ENCODE data around the gene KRT15. TPM values are rescaled to one million over a fixed set of nuclear protein-coding genes. Genes with fewer than 3 reads are reported as not detected.
A peak's percentile ranks its signal among the peaks of the same experiment; 100 is the strongest.
"Not testable (repeated sequence)": the region's sequence is repeated elsewhere in the genome, so short reads cannot be mapped to it uniquely, and the experiment has no call there.

KRT15 gene
- total RNA-seq, 2 donors from 2014 or later = not detected

GRCh38 chr17:41547921-41548843 lies 29.5 kb upstream of the KRT15 start:
- H3K27ac Mint-ChIP-seq = peak overlapping the region in 1 of 2 donors; percentile 16

GRCh38 chr17:41547378-41547841 lies 28.7 kb upstream of the KRT15 start:
- Mint-ChIP-seq H3K9me3 (peaks cover 0 to 9% of the 10 kb centered on the region in 2 donors), H3K27ac (peak overlapping the region in 1 of 2 donors; percentile 16), H3K36me3 (peaks cover 0 to 16% of the 10 kb centered on the region in 2 donors)
- DNase-seq (ENCODE audit: low spot score in 2 of 2) (no peak), ATAC-seq (no peak)

More at GRCh38 chr17:41547921-41548843, 29.5 kb upstream of the KRT15 start:
- ATAC-seq = peak; percentile 84 to 91
- peak; percentile 64 to 77 for DNase-seq (ENCODE audit: low spot score in 2 of 2)
- Mint-ChIP-seq H3K36me3 (peaks cover 0 to 16% of the 10 kb centered on the region in 2 donors), H3K9me3 (peaks cover 0 to 9% of the 10 kb centered on the region in 2 donors)

GRCh38 chr17:41546819-41547218 lies 28.1 kb upstream of the KRT15 start:
- DNase-seq (ENCODE audit: low spot score in 2 of 2) (no peak), ATAC-seq (no peak)
- H3K36me3 Mint-ChIP-seq = peaks cover 0 to 16% of the 10 kb centered on the region in 2 donors

GRCh38 chr17:41545829-41546410 lies 27.2 kb upstream of the KRT15 start:
- ATAC-seq = no peak
- Mint-ChIP-seq H3K27ac (no peak overlapping the region), H3K36me3 (peaks cover 0 to 16% of the 10 kb centered on the region in 2 donors), H3K9me3 (peaks cover 0 to 9% of the 10 kb centered on the region in 2 donors)
- DNase-seq (ENCODE audit: low spot score in 2 of 2) = no peak

More at GRCh38 chr17:41546819-41547218, 28.1 kb upstream of the KRT15 start:
- Mint-ChIP-seq H3K9me3 (peaks cover 0 to 9% of the 10 kb centered on the region in 2 donors), H3K27ac (peak overlapping the region in 1 of 2 donors; percentile 16)

GRCh38 chr17:41544935-41545334 lies 26.2 kb upstream of the KRT15 start:
- ATAC-seq = no peak
- H3K27ac Mint-ChIP-seq = no peak overlapping the region
- peaks cover 0 to 16% of the 10 kb centered on the region in 2 donors for H3K36me3 Mint-ChIP-seq
- DNase-seq (ENCODE audit: low spot score in 2 of 2) = no peak
- peaks cover 0 to 9% of the 10 kb centered on the region in 2 donors for H3K9me3 Mint-ChIP-seq

GRCh38 chr17:41544491-41544892 lies 25.8 kb upstream of the KRT15 start:
- H3K27ac Mint-ChIP-seq = no peak overlapping the region
- ATAC-seq = no peak
- DNase-seq (ENCODE audit: low spot score in 2 of 2) = no peak
- peaks cover 0 to 16% of the 10 kb centered on the region in 2 donors for H3K36me3 Mint-ChIP-seq
- peaks cover 0 to 9% of the 10 kb centered on the region in 2 donors for H3K9me3 Mint-ChIP-seq

GRCh38 chr17:41542786-41543185 lies 24.1 kb upstream of the KRT15 start:
- ATAC-seq; H3K9me3 Mint-ChIP-seq; H3K27ac Mint-ChIP-seq; DNase-seq (ENCODE audit: low spot score in 2 of 2): not testable (repeated sequence)
- H3K36me3 Mint-ChIP-seq = peaks cover 0 to 16% of the 10 kb centered on the region in 2 donors

- peaks cover 0 to 12% of the 10 kb centered on the region in 2 donors for H3K36me3 Mint-ChIP-seq
- DNase-seq (ENCODE audit: low spot score in 2 of 2) (no peak), ATAC-seq (no peak)
- no peak overlapping the region for H3K27ac Mint-ChIP-seq
- peaks cover 0 to 6% of the 10 kb centered on the region in 2 donors for H3K9me3 Mint-ChIP-seq
Measured at GRCh38 chr17:41542357-41542756, 23.7 kb upstream of the KRT15 start.

GRCh38 chr17:41540921-41541625 lies 22.4 kb upstream of the KRT15 start:
- Mint-ChIP-seq H3K9me3 (no peaks in the 10 kb centered on the region), H3K27ac (no peak overlapping the region), H3K36me3 (no peaks in the 10 kb centered on the region)
- ATAC-seq = no peak
- DNase-seq (ENCODE audit: low spot score in 2 of 2) = no peak

GRCh38 chr17:41539979-41540701 lies 21.4 kb upstream of the KRT15 start:
- no peak overlapping the region for H3K27ac Mint-ChIP-seq
- no peaks in the 10 kb centered on the region for H3K9me3 Mint-ChIP-seq
- ATAC-seq = no peak
- no peaks in the 10 kb centered on the region for H3K36me3 Mint-ChIP-seq
- DNase-seq (ENCODE audit: low spot score in 2 of 2) = no peak

- no peaks in the 10 kb centered on the region for H3K36me3 Mint-ChIP-seq
- DNase-seq (ENCODE audit: low spot score in 2 of 2) (no peak), ATAC-seq (no peak)
- H3K27ac Mint-ChIP-seq = no peak overlapping the region
- no peaks in the 10 kb centered on the region for H3K9me3 Mint-ChIP-seq
Measured at GRCh38 chr17:41539071-41539492, 20.4 kb upstream of the KRT15 start.

GRCh38 chr17:41538565-41538991 lies 19.9 kb upstream of the KRT15 start:
- ATAC-seq (no peak), DNase-seq (ENCODE audit: low spot score in 2 of 2) (no peak)
- Mint-ChIP-seq H3K36me3 (no peaks in the 10 kb centered on the region), H3K27ac (no peak overlapping the region), H3K9me3 (no peaks in the 10 kb centered on the region)

GRCh38 chr17:41537990-41538389 lies 19.3 kb upstream of the KRT15 start:
- ATAC-seq (no peak), DNase-seq (ENCODE audit: low spot score in 2 of 2) (no peak)
- Mint-ChIP-seq H3K9me3 (no peaks in the 10 kb centered on the region), H3K27ac (no peak overlapping the region), H3K36me3 (no peaks in the 10 kb centered on the region)

- Mint-ChIP-seq H3K9me3 (no peaks in the 10 kb centered on the region), H3K36me3 (no peaks in the 10 kb centered on the region), H3K27ac (peak overlapping the region in 1 of 2 donors; percentile 24)
- DNase-seq (ENCODE audit: low spot score in 2 of 2) (no peak), ATAC-seq (no peak)
Measured at GRCh38 chr17:41537614-41537954, 18.9 kb upstream of the KRT15 start.

GRCh38 chr17:41536741-41537613 lies 18.3 kb upstream of the KRT15 start:
- no peak for ATAC-seq
- no peak for DNase-seq (ENCODE audit: low spot score in 2 of 2)
- Mint-ChIP-seq H3K9me3 (no peaks in the 10 kb centered on the region), H3K27ac (peak overlapping the region; percentile 15 to 24), H3K36me3 (no peaks in the 10 kb centered on the region)
